Loucy (cell line): ENCODE results near the gene PLBD1.

Experiments
- H2AFZ ChIP-seq: fragments of 200-600 bp; sonication (generic); 2 replicates; pipeline ENCODE4 v1.6.0; 2016; ENCODE audit warnings: antibody characterized with exemption, mild to moderate bottlenecking, low read length, moderate library complexity
- H3F3A ChIP-seq: fragments of 200-600 bp; 2 replicates; pipeline ENCODE4 v1.6.0; 2016; ENCODE audit warnings: antibody characterized with exemption, low read depth, mild to moderate bottlenecking
- H3K27me3 ChIP-seq: fragments of 200-600 bp; sonication (generic); 2 replicates; pipeline ENCODE4 v1.6.1; 2014; ENCODE audit warnings: low read length, mild to moderate bottlenecking; ENCODE audit not compliant: insufficient read depth, poor library complexity, severe bottlenecking
- H3K36me3 ChIP-seq: fragments of 200-600 bp; sonication (generic); 2 replicates; pipeline ENCODE4 v1.6.1; 2016; ENCODE audit warnings: low read length; ENCODE audit not compliant: insufficient read depth
- H3K4me1 ChIP-seq: fragments of 200-600 bp; sonication (generic); 2 replicates; pipeline ENCODE4 v1.5.1; 2014; ENCODE audit warnings: low read length, mild to moderate bottlenecking; ENCODE audit not compliant: insufficient read depth, poor library complexity, severe bottlenecking
- H3K4me2 ChIP-seq: fragments of 200-600 bp; sonication (generic); 2 replicates; pipeline ENCODE4 v1.6.0; 2014; ENCODE audit warnings: antibody characterized with exemption, low read length, low read depth, mild to moderate bottlenecking; ENCODE audit not compliant: poor library complexity, severe bottlenecking
- H3K4me3 ChIP-seq: fragments of 200-600 bp; sonication (generic); 2 replicates; pipeline ENCODE4 v1.5.1; 2014; ENCODE audit warnings: low read length, mild to moderate bottlenecking, mixed read lengths; ENCODE audit not compliant: poor library complexity, severe bottlenecking
- H3K79me2 ChIP-seq: fragments of 200-600 bp; sonication (generic); 2 replicates; pipeline ENCODE4 v1.6.1; 2014; ENCODE audit warnings: low read length; ENCODE audit not compliant: insufficient read depth
- H3K9ac ChIP-seq: fragments of 200-600 bp; sonication (generic); 2 replicates; pipeline ENCODE4 v1.6.0; 2014; ENCODE audit warnings: mild to moderate bottlenecking, low read depth, low read length, moderate library complexity; ENCODE audit not compliant: poor library complexity, severe bottlenecking
- H3K9me2 ChIP-seq: fragments of 200-600 bp; sonication (generic); replicated peaks from 2 replicates; pipeline ENCODE4 v1.6.1; 2016; ENCODE audit warnings: low read depth, low read length, mixed read lengths
- H3K9me3 ChIP-seq: fragments of 200-600 bp; sonication (generic); 2 replicates; pipeline ENCODE4 v1.6.1; 2014; ENCODE audit warnings: mild to moderate bottlenecking, antibody characterized with exemption, low read length, low read depth; ENCODE audit not compliant: insufficient read depth
- H4K20me1 ChIP-seq: fragments of 200-600 bp; sonication (generic); 2 replicates; pipeline ENCODE4 v1.6.0; 2014; ENCODE audit warnings: antibody characterized with exemption, low read length, mild to moderate bottlenecking; ENCODE audit not compliant: insufficient read depth, poor library complexity, severe bottlenecking
- EZH2phosphoT487 ChIP-seq: fragments of 200-600 bp; IDR thresholded peaks from 2 replicates; pipeline ENCODE4 v1.6.1; 2018; ENCODE audit warnings: antibody characterized with exemption, mild to moderate bottlenecking, moderate library complexity, borderline replicate concordance
- TF ChIP-seq, protein P1 (sequence below): fragments of 200-600 bp; sonication (generic); conservative IDR thresholded peaks from 2 replicates; pipeline ENCODE4 v1.5.1; 2014; ENCODE audit warnings: mild to moderate bottlenecking, antibody characterized with exemption, low read length

PLBD1 gene

DNA sequence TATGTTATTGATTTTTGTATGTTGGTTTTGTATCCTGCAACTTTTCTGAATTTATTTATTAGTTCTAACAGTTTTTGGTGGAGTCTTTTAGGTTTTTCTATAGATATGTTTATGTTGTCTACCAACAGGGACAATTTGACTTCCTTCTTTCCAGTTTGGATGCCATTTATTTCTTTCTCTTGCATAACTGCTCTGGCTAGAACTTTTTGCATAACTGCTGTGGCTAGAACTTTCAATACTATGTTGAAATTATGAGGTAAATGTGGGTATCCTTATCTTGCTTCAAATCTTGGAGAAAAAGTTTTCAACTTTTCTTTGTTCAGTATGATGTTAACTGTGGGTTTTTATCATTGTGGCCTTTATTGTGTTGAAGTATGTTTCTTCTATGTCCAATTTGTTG is 39.9 kb upstream of the PLBD1 start:
- Histone ChIP-seq H3K9me2 (no peaks in the 10 kb centered on the region), H3K4me1 (no peaks in the 10 kb centered on the region), H3K27me3 (no peaks in the 10 kb centered on the region), H3K36me3 (no peaks in the 10 kb centered on the region), H4K20me1 (no peaks in the 10 kb centered on the region), H3F3A (no peaks in the 10 kb centered on the region), H2AFZ (no peak overlapping the region), H3K4me2 (no peak overlapping the region), H3K4me3 (no peak overlapping the region), H3K9ac (no peak overlapping the region), H3K9me3 (peaks cover 18% of the 10 kb centered on the region; the same call in 1 of the 2 replicates), H3K79me2 (no peaks in the 10 kb centered on the region)
- no peak for TF ChIP-seq EZH2phosphoT487
- TF ChIP-seq, protein P1, sequence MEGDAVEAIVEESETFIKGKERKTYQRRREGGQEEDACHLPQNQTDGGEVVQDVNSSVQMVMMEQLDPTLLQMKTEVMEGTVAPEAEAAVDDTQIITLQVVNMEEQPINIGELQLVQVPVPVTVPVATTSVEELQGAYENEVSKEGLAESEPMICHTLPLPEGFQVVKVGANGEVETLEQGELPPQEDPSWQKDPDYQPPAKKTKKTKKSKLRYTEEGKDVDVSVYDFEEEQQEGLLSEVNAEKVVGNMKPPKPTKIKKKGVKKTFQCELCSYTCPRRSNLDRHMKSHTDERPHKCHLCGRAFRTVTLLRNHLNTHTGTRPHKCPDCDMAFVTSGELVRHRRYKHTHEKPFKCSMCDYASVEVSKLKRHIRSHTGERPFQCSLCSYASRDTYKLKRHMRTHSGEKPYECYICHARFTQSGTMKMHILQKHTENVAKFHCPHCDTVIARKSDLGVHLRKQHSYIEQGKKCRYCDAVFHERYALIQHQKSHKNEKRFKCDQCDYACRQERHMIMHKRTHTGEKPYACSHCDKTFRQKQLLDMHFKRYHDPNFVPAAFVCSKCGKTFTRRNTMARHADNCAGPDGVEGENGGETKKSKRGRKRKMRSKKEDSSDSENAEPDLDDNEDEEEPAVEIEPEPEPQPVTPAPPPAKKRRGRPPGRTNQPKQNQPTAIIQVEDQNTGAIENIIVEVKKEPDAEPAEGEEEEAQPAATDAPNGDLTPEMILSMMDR, result no peak

GRCh38 chr12:14605401-14605989 is 37.8 kb upstream of the PLBD1 start:
- H3K9me3 ChIP-seq, result peaks cover 18% of the 10 kb centered on the region; the same call in 1 of the 2 replicates
- no peak overlapping the region for H3K4me2 ChIP-seq
- H3K4me3 ChIP-seq, result no peak overlapping the region
- no peaks in the 10 kb centered on the region for H3F3A ChIP-seq
- H3K9ac ChIP-seq, result no peak overlapping the region
- no peaks in the 10 kb centered on the region for H4K20me1 ChIP-seq
- no peaks in the 10 kb centered on the region for H3K4me1 ChIP-seq
- H2AFZ ChIP-seq, result no peak overlapping the region
- no peaks in the 10 kb centered on the region for H3K27me3 ChIP-seq
- no peaks in the 10 kb centered on the region for H3K36me3 ChIP-seq
- TF ChIP-seq, protein P1, result no peak
- no peak for TF ChIP-seq EZH2phosphoT487
- H3K9me2 ChIP-seq, result no peaks in the 10 kb centered on the region
- H3K79me2 ChIP-seq, result no peaks in the 10 kb centered on the region

GRCh38 chr12:14601692-14602478 is 34.2 kb upstream of the PLBD1 start:
- H2AFZ ChIP-seq, result no peak overlapping the region
- no peak overlapping the region for H3K9ac ChIP-seq
- no peak overlapping the region for H3K4me2 ChIP-seq
- peaks cover 18% of the 10 kb centered on the region; the same call in 1 of the 2 replicates for H3K9me3 ChIP-seq
- no peaks in the 10 kb centered on the region for H3K79me2 ChIP-seq
- H3K9me2 ChIP-seq, result no peaks in the 10 kb centered on the region
- H3K4me3 ChIP-seq, result no peak overlapping the region
- no peaks in the 10 kb centered on the region for H3K36me3 ChIP-seq
- H4K20me1 ChIP-seq, result no peaks in the 10 kb centered on the region
- H3F3A ChIP-seq, result no peaks in the 10 kb centered on the region
- H3K4me1 ChIP-seq, result no peaks in the 10 kb centered on the region
- TF ChIP-seq, protein P1, result no peak
- no peak for TF ChIP-seq EZH2phosphoT487
- no peaks in the 10 kb centered on the region for H3K27me3 ChIP-seq
